GM12875 (cell line): Measurements from ENCODE around the gene GAS7.

Experiments used
- H3K4me3 ChIP-seq: one replicate; pipeline ENCODE4 v1.5.1; 2011; ENCODE audit warnings: low read depth, low read length, control low read depth
- TF ChIP-seq, protein P1 (sequence below): IDR thresholded peaks from 2 replicates; pipeline ENCODE4 v1.5.1; 2011; ENCODE audit warnings: low read depth, mild to moderate bottlenecking, control low read depth, inconsistent platforms, low read length, moderate library complexity, borderline replicate concordance; ENCODE audit not compliant: insufficient read depth

Gene GAS7

DNA sequence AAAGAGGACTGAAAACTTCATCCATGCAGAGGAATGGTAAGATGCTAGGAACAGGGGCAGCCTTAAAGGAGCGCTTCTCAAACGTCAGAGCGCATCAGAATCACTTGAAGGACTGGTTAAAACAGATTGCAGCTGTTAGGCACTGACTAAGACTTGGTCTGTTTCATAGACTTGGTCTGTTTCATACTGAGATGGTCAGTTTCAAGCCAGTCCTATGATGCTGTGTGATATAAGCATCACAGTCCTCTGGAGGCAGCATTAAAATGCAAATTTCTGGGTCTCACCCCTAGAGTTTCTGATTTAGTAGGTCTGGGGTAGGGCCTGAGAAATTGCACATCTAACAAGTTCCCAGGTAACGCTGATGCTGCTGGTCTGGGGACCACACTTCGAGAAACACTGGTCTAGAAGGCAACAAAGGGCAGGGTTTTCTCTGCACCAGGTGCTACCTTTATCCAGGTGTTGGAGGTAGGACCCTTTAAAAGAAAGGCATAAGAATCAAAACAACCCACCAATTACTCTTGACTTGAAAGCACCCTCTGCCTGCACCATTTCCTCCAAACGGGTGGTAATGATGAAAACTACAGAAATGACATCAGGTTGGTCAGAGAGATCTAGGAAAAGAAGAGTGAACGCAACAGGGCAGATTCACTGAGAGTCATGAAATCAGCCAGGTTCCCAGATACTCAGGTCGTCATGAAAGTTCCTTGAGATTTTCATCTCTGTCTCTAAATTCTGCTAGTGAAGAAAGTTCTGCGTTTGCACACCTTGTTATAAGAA is 198.3 kb downstream of the GAS7 start:
- TF ChIP-seq, protein P1, sequence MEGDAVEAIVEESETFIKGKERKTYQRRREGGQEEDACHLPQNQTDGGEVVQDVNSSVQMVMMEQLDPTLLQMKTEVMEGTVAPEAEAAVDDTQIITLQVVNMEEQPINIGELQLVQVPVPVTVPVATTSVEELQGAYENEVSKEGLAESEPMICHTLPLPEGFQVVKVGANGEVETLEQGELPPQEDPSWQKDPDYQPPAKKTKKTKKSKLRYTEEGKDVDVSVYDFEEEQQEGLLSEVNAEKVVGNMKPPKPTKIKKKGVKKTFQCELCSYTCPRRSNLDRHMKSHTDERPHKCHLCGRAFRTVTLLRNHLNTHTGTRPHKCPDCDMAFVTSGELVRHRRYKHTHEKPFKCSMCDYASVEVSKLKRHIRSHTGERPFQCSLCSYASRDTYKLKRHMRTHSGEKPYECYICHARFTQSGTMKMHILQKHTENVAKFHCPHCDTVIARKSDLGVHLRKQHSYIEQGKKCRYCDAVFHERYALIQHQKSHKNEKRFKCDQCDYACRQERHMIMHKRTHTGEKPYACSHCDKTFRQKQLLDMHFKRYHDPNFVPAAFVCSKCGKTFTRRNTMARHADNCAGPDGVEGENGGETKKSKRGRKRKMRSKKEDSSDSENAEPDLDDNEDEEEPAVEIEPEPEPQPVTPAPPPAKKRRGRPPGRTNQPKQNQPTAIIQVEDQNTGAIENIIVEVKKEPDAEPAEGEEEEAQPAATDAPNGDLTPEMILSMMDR, result no peak
- no peak overlapping the region for H3K4me3 ChIP-seq

- TF ChIP-seq, protein P1, result no peak
- H3K4me3 ChIP-seq, result no peak overlapping the region
Measured at GRCh38 chr17:9998060-9998459, 200.3 kb downstream of the GAS7 start.

GRCh38 chr17:9994761-9995160 is 203.6 kb downstream of the GAS7 start:
- no peak overlapping the region for H3K4me3 ChIP-seq
- TF ChIP-seq, protein P1, result no peak

DNA sequence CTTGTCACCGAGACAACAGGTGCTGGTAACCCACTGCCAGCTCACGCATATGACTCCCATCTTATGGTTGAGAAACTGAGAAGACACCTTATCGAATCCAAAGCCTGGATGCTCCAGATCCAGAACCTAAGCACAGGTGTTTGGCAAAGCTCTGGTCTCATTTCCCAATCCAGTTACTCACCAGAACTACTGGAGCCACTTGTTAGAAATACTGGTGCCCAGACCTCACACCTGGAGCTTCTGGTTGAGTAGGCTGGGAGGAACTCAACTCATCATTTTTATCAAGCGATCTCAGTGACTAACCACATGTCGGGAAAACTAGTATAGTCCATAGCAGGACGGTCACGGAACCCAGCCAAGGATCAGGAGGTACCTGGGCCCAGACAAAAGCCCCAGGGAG is 206.6 kb downstream of the GAS7 start:
- no peak overlapping the region for H3K4me3 ChIP-seq
- TF ChIP-seq, protein P1, result no peak

DNA sequence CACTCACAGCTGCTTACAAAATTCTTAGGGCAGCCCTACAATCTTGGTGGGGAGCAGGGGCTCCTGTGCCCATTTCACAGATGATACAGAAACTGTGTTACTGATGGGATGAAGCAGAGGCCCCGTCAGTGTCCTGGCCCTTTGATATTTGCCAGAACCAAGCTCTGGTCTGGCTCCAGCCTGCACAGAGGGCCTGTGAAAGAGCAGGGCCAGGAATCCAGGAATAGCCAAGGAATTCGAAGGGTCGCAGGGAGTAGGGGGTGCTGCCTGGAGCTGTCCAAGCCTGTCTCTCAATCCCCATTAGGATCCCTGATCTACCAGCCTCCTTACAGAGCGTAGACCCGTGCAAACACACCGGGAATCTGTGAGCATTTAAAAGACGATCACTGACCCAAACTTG is 207.1 kb downstream of the GAS7 start:
- H3K4me3 ChIP-seq, result no peak overlapping the region
- TF ChIP-seq, protein P1, result no peak

DNA sequence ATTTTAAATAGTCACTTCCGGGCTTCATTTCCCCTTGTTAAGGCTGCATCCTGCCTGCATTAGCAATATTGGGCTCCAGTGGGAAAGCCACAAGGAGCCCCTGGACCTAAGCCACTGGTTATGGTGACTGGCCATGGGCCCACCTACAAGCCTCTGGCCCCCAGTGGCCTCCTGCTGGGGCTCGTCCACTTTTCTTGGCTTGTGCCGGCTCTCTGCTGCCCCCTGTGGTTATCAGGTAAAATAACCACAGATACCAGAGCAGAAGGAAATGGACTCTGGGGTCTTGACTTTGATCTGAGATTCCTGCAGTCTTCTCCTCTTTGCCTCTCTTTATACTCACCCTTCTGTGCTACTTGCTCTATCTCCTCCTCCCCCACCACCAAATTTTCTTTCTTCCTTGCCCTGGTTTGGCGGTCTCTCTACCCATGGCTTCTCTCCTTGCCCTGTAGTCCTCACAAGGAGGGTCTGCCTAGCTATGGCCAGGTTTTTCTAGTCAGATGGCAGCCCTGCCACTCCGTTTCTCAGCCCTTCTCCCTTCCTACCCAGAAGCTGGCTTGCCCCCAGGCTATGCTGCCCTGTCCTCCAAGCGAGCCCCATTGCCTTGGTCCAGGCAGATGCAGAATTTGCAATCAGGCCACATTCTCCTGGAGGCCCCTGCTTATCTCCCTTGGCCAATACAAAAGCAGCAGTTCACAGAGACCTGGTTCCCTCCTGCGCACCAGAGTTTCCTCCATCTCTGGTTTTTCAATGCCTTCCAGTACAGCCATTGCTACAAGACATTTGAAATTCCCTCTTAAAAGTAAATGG is 210.4 kb downstream of the GAS7 start:
- H3K4me3 ChIP-seq, result no peak overlapping the region

More for the DNA sequence above, 210.4 kb downstream of the GAS7 start:
- TF ChIP-seq, protein P1, result peak; percentile 74
